GM19025 (cell line): ENCODE results near the gene HS6ST3.

ENCODE experiments used
- ATAC-seq: cut with Tn5 transposase; IDR thresholded peaks from one replicate; pipeline ENCODE4 v1.9.1; 2021; ENCODE audit warnings: mild to moderate bottlenecking, low read depth, moderate library complexity; ENCODE audit not compliant: unreplicated experiment

The HS6ST3 gene

GRCh38 chr13:96690998-96691397, 601.1 kb downstream of the HS6ST3 start:
- no peak for ATAC-seq

GRCh38 chr13:96696389-96696900, 606.5 kb downstream of the HS6ST3 start:
- ATAC-seq = no peak

- ATAC-seq = no peak
Measured at GRCh38 chr13:96700657-96701056, 610.8 kb downstream of the HS6ST3 start.

GRCh38 chr13:96707146-96707545, 617.2 kb downstream of the HS6ST3 start:
- ATAC-seq = no peak

GRCh38 chr13:96710166-96710862, 620.4 kb downstream of the HS6ST3 start:
- ATAC-seq = no peak

GRCh38 chr13:96720446-96720845, 630.5 kb downstream of the HS6ST3 start:
- no peak for ATAC-seq

- no peak for ATAC-seq
Measured at GRCh38 chr13:96726651-96727050, 636.7 kb downstream of the HS6ST3 start.

GRCh38 chr13:96728463-96728862, 638.6 kb downstream of the HS6ST3 start:
- no peak for ATAC-seq

- ATAC-seq = no peak
Measured at GRCh38 chr13:96730676-96731075, 640.8 kb downstream of the HS6ST3 start.

- ATAC-seq = no peak
Measured at GRCh38 chr13:96734499-96734898, 644.6 kb downstream of the HS6ST3 start.

GRCh38 chr13:96741779-96742178, 651.9 kb downstream of the HS6ST3 start:
- ATAC-seq = no peak

- ATAC-seq = no peak
Measured at GRCh38 chr13:96743296-96744089, 653.6 kb downstream of the HS6ST3 start.

GRCh38 chr13:96744367-96745331, 654.7 kb downstream of the HS6ST3 start:
- no peak for ATAC-seq

- ATAC-seq = no peak
Measured at GRCh38 chr13:96746886-96747285, 657.0 kb downstream of the HS6ST3 start.

- ATAC-seq = no peak
Measured at GRCh38 chr13:96749825-96750224, 659.9 kb downstream of the HS6ST3 start.

- no peak for ATAC-seq
Measured at GRCh38 chr13:96751089-96751488, 661.2 kb downstream of the HS6ST3 start.

- ATAC-seq = no peak
Measured at GRCh38 chr13:96762876-96763275, 673.0 kb downstream of the HS6ST3 start.

- ATAC-seq = no peak
Measured at GRCh38 chr13:96766306-96766705, 676.4 kb downstream of the HS6ST3 start.

GRCh38 chr13:96768524-96768923, 678.6 kb downstream of the HS6ST3 start:
- ATAC-seq = no peak

- no peak for ATAC-seq
Measured at GRCh38 chr13:96769874-96770273, 680.0 kb downstream of the HS6ST3 start.
